ENCODE data around the gene CBX4.

GRCh38 chr17:79855331-79856124, 16.3 kb upstream of the CBX4 start:
- TF ChIP-seq EZH2 (IDR thresholded peaks at IDR 0.05; ENCODE audit: low read length, missing control alignments) = no peak
- TF ChIP-seq, protein P1, sequence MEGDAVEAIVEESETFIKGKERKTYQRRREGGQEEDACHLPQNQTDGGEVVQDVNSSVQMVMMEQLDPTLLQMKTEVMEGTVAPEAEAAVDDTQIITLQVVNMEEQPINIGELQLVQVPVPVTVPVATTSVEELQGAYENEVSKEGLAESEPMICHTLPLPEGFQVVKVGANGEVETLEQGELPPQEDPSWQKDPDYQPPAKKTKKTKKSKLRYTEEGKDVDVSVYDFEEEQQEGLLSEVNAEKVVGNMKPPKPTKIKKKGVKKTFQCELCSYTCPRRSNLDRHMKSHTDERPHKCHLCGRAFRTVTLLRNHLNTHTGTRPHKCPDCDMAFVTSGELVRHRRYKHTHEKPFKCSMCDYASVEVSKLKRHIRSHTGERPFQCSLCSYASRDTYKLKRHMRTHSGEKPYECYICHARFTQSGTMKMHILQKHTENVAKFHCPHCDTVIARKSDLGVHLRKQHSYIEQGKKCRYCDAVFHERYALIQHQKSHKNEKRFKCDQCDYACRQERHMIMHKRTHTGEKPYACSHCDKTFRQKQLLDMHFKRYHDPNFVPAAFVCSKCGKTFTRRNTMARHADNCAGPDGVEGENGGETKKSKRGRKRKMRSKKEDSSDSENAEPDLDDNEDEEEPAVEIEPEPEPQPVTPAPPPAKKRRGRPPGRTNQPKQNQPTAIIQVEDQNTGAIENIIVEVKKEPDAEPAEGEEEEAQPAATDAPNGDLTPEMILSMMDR (conservative IDR thresholded peaks at IDR 0.05 in 1 of 2, IDR thresholded peaks at IDR 0.05 in 1 of 2; ENCODE audit: low read depth in 1 of 2, low read length in 2 of 2) = no peak

Measured in fibroblast of lung (primary cell).